Liver (tissue), 3 donors: ENCODE measurements around the gene THAP7.

Experiments
- ATF3 ChIP-seq: IDR thresholded peaks from 2 replicates; pipeline ENCODE4 v1.6.1; 2016; ENCODE audit warnings: antibody characterized with exemption
- CTCF ChIP-seq: fragments of 150-350 bp; IDR thresholded peaks from 2 replicates; pipeline ENCODE4 v1.5.1; 2017; ENCODE audit warnings: improper control_type of control experiment, low read depth, low read length; ENCODE audit not compliant: missing input control
- EGR1 ChIP-seq, 2 donors: IDR thresholded peaks; 2 replicates each; pipeline ENCODE4 v1.6.1; 2016 to 2018; ENCODE audit warnings: antibody characterized with exemption in 2 of 2, low read depth in 2 of 2
- FOXA1 ChIP-seq: IDR thresholded peaks from 2 replicates; pipeline ENCODE4 v1.6.1; 2016; ENCODE audit warnings: antibody characterized with exemption
- GABPA ChIP-seq, 2 donors: IDR thresholded peaks in 1 of 2; conservative IDR thresholded peaks in 1 of 2; 2 replicates each; pipeline ENCODE4 v1.6.1; 2016; ENCODE audit warnings: antibody characterized with exemption in 2 of 2, mild to moderate bottlenecking in 1 of 2, moderate library complexity in 1 of 2
- MAX ChIP-seq: IDR thresholded peaks from 2 replicates; pipeline ENCODE4 v1.6.1; 2016; ENCODE audit warnings: antibody characterized with exemption
- NR2F2 ChIP-seq: IDR thresholded peaks from 2 replicates; pipeline ENCODE4 v1.6.1; 2016; ENCODE audit warnings: antibody characterized with exemption
- RAD21 ChIP-seq, 2 donors: IDR thresholded peaks; 2 replicates each; pipeline ENCODE4 v1.6.1; 2016; ENCODE audit warnings: antibody characterized with exemption in 2 of 2, mild to moderate bottlenecking in 2 of 2
- REST ChIP-seq: IDR thresholded peaks from 2 replicates; pipeline ENCODE4 v1.6.1; 2016; ENCODE audit warnings: antibody characterized with exemption, mild to moderate bottlenecking
- RXRA ChIP-seq, 2 donors: IDR thresholded peaks; 2 replicates each; pipeline ENCODE4 v1.6.1; 2017 to 2018; ENCODE audit warnings: antibody characterized with exemption in 2 of 2, mild to moderate bottlenecking in 1 of 2
- SP1 ChIP-seq: IDR thresholded peaks from 2 replicates; pipeline ENCODE4 v1.6.1; 2018; ENCODE audit warnings: antibody characterized with exemption, mild to moderate bottlenecking
- TAF1 ChIP-seq: conservative IDR thresholded peaks from 2 replicates; pipeline ENCODE4 v1.6.1; 2016; ENCODE audit warnings: antibody characterized with exemption, mild to moderate bottlenecking
- YY1 ChIP-seq: IDR thresholded peaks from 2 replicates; pipeline ENCODE4 v1.6.1; 2016; ENCODE audit warnings: antibody characterized with exemption, mild to moderate bottlenecking
- ZBTB33 ChIP-seq: IDR thresholded peaks from 2 replicates; pipeline ENCODE4 v1.6.1; 2016; ENCODE audit warnings: antibody characterized with exemption
- donor health status: healthy.
- donor health status: healthy.

GRCh38 chr22:21032868-21033688 lies 31.2 kb upstream of the THAP7 start:
- TF ChIP-seq CTCF (no peak), YY1 (no peak), NR2F2 (no peak), GABPA (IDR thresholded peaks at IDR 0.05 in 1 of 2, conservative IDR thresholded peaks at IDR 0.05 in 1 of 2) (no peak), RAD21 (IDR thresholded peaks at IDR 0.05) (no peak), EGR1 (IDR thresholded peaks at IDR 0.05; ENCODE audit: low read depth in 2 of 2) (no peak), ATF3 (no peak), MAX (no peak), RXRA (IDR thresholded peaks at IDR 0.05) (no peak), REST (no peak), ZBTB33 (no peak), FOXA1 (no peak), SP1 (no peak), TAF1 (no peak)
